ENCODE measurements around the gene JOSD2.

Gene JOSD2

DNA sequence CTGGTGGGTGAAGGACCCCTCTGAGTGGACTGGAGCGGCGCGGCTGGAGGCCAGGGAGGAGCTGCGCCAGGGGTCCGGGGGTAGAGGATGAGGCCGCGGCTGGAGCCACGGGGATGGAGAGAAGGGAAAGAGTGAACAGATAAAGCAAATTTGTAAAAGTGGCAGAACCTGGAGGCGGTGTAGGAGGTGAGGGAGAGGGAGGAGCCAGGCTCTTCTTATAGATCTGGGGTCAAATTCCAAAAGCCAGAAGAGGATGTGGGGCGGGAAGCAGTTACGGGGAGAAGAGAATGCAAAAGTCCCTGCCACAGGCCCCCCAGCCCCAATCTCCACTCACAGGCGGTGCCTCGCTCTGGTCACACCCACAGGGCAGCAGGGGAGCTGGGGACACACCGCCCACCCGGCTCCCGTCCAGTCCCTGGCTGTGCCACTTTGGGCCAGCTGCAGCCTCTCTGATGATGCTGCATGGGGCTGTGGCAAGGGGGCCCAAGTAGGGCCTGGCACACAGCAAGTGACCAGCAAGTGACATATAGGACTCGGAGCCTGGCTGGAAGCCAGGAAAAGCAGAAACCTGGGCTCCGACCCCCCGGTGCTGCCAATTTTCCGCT, 46.1 kb upstream of the JOSD2 start:
- TF ChIP-seq TAF1 (IDR thresholded peaks at IDR 0.05; ENCODE audit: borderline replicate concordance, insufficient read depth, low read length), result no peak
- TF ChIP-seq POLR2AphosphoS5 (IDR thresholded peaks at IDR 0.05; ENCODE audit: low read depth, low read length), result no peak
- TF ChIP-seq, protein P1, sequence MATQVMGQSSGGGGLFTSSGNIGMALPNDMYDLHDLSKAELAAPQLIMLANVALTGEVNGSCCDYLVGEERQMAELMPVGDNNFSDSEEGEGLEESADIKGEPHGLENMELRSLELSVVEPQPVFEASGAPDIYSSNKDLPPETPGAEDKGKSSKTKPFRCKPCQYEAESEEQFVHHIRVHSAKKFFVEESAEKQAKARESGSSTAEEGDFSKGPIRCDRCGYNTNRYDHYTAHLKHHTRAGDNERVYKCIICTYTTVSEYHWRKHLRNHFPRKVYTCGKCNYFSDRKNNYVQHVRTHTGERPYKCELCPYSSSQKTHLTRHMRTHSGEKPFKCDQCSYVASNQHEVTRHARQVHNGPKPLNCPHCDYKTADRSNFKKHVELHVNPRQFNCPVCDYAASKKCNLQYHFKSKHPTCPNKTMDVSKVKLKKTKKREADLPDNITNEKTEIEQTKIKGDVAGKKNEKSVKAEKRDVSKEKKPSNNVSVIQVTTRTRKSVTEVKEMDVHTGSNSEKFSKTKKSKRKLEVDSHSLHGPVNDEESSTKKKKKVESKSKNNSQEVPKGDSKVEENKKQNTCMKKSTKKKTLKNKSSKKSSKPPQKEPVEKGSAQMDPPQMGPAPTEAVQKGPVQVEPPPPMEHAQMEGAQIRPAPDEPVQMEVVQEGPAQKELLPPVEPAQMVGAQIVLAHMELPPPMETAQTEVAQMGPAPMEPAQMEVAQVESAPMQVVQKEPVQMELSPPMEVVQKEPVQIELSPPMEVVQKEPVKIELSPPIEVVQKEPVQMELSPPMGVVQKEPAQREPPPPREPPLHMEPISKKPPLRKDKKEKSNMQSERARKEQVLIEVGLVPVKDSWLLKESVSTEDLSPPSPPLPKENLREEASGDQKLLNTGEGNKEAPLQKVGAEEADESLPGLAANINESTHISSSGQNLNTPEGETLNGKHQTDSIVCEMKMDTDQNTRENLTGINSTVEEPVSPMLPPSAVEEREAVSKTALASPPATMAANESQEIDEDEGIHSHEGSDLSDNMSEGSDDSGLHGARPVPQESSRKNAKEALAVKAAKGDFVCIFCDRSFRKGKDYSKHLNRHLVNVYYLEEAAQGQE (IDR thresholded peaks at IDR 0.05; ENCODE audit: insufficient read depth in 1 of 2, low read depth in 2 of 2, low read length in 2 of 2), result no peak
- no peak for TF ChIP-seq SIN3A (IDR thresholded peaks at IDR 0.05; ENCODE audit: borderline replicate concordance, insufficient read depth, low read length)

DNA sequence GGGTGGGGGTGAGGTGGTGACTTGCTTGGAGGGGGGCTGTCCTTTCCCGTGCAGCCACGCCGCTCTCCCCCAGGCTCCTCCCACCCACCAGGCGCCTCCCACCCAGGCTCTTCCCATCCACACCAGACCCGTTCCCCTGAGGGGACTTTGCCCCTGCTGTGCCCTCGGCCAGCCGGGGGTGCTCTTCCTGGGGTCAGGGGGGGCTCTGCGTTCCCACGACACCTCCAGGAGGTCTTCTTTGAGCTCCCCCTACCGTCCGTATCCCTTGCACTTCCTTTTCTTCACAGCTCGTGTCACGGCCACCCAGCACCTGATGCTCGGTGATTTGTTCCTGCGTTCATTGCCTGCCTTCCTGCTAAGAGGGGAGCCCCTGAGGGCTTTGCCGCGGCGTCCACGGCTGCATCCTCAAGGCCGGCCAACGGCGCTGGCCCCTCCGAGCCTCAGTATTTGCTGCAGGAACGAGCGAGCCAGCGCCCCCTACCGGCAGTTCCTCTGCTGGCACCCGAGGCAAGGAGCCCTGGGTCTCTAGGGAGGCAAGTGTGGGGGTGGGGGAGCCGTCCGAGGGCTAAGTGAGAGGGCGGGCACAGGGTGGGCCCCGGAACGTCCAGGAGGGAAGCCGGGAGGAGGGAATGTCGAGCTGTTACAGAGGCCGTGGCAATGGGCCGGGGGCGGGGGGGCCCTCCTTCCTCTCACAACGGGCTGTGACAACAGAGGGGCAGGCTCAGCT, 45.5 kb upstream of the JOSD2 start:
- peak; percentile 11 for TF ChIP-seq FOXP2 (optimal IDR thresholded peaks at IDR 0.05; ENCODE audit: borderline replicate concordance, extremely low read depth, extremely low read length, insufficient read depth)
- TF ChIP-seq, protein P1 (IDR thresholded peaks at IDR 0.05; ENCODE audit: insufficient read depth in 1 of 2, low read depth in 2 of 2, low read length in 2 of 2), result no peak
- TF ChIP-seq SIN3A (IDR thresholded peaks at IDR 0.05; ENCODE audit: borderline replicate concordance, insufficient read depth, low read length), result no peak

DNA sequence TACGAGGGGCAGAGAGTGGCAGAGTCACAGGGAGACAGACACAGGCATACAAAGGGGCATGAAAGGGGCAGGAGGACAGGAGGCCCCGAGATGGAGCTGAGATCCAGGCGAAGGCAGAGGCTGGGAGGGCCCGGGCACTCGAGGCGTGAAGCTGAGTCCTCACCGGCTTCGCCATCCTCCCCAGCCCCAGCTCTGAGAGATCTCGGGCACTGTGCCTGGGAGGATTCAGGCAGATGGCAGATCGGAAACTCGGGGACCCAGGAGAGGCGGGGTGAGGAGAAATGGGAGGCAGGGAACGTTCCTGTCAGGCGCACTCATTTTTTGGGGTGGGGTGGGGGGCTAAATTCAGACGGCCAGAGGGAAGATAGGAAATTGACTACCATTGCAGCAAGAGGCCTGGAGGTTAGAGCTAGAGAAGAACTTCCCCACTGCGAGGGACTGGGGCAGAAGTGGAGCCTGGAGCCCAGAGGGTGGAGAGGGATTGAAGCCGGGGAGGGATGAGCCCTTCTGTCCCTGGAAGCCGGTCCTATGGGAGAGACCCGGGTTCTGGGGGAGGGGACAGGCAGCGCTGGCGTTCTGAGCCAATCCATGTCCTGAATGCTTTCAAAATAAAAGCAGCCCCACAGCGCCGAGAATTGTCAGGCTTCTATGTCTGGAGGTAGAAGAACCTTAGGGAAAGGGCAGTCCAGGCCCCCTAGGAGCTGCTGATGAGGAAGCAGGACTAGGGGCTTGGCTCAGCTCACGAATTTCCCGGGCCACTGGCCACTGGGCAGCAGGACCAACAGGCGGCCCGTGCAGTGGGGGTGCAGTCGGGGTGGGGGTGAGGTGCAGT, 44.7 kb upstream of the JOSD2 start:
- TF ChIP-seq SIN3A (IDR thresholded peaks at IDR 0.05; ENCODE audit: borderline replicate concordance, insufficient read depth, low read length) (no peak), POLR2AphosphoS5 (IDR thresholded peaks at IDR 0.05; ENCODE audit: low read depth, low read length) (no peak), FOXP2 (optimal IDR thresholded peaks at IDR 0.05; ENCODE audit: borderline replicate concordance, extremely low read depth, extremely low read length, insufficient read depth) (no peak), TAF1 (IDR thresholded peaks at IDR 0.05; ENCODE audit: borderline replicate concordance, insufficient read depth, low read length) (no peak)
- TF ChIP-seq, protein P1 (IDR thresholded peaks at IDR 0.05; ENCODE audit: insufficient read depth in 1 of 2, low read depth in 2 of 2, low read length in 2 of 2), result no peak

DNA sequence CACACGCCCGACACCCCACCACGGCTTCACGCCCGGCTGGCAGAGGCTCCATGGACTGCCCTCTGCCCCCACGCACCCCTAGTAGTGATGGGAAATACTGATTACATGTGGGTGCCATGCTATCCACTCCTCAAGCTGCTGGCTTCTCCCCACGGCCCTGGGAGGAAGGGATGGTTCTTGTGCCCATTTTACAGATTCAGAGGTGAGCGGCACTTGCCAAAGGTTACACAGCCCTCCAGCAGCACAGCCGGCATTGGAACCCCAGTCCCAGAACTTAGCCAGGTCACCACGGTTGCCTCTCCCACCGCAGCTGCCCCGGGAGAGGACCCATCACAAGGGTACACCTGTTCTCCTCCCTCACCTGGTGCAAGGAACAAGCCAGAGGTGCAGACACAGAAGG, 44.0 kb upstream of the JOSD2 start:
- TF ChIP-seq, protein P1 (IDR thresholded peaks at IDR 0.05; ENCODE audit: insufficient read depth in 1 of 2, low read depth in 2 of 2, low read length in 2 of 2), result no peak
- no peak for TF ChIP-seq POLR2AphosphoS5 (IDR thresholded peaks at IDR 0.05; ENCODE audit: low read depth, low read length)
